WTC11 (cell line): ENCODE data around the gene LRRC34. TPM values are rescaled to one million over a fixed set of nuclear protein-coding genes. Genes with fewer than 3 reads are reported as not detected.

ENCODE experiments used
- ATAC-seq: fragments of 200-7000 bp; cut with Tn5 transposase; 2 replicates; pipeline ENCODE4 v1.10.0; 2021; ENCODE audit warnings: mild to moderate bottlenecking, moderate library complexity
- CTCF ChIA-PET: fragments of 300-600 bp; sonication (Branson Sonifier 250); formaldehyde crosslinking; loops from one replicate; lab custom pipeline; 2021; ENCODE audit warnings: antibody characterized with exemption; lab: Charles Lee
- POLR2A ChIA-PET: fragments of 350-600 bp; sonication (Branson Sonifier 250); formaldehyde crosslinking; loops from one replicate; lab custom pipeline; 2021; ENCODE audit warnings: antibody characterized with exemption; lab: Charles Lee
- DNase-seq: peaks from one replicate; pipeline ENCODE4 v3.0.0; 2021; ENCODE audit warnings: low spot score
- H3K27ac Mint-ChIP-seq: 2 replicates; pipeline ENCODE4 v1.8.0; 2021; ENCODE audit warnings: mixed read lengths
- H3K27me3 Mint-ChIP-seq: 2 replicates; pipeline ENCODE4 v1.8.0; 2021; ENCODE audit warnings: low read depth, mild to moderate bottlenecking, moderate library complexity, mixed read lengths
- H3K36me3 Mint-ChIP-seq: 2 replicates; pipeline ENCODE4 v1.8.0; 2021; ENCODE audit warnings: mixed read lengths
- H3K4me1 Mint-ChIP-seq: 2 replicates; pipeline ENCODE4 v1.8.0; 2022; ENCODE audit warnings: mixed read lengths
- H3K4me3 Mint-ChIP-seq: 2 replicates; pipeline ENCODE4 v1.8.0; 2021; ENCODE audit warnings: mild to moderate bottlenecking, moderate library complexity, mixed read lengths
- H3K9me3 Mint-ChIP-seq: 2 replicates; pipeline ENCODE4 v1.8.0; 2021; ENCODE audit warnings: mixed read lengths
- AFF4 ChIP-seq: sonication (generic); formaldehyde crosslinking; IDR thresholded peaks from 2 replicates; pipeline ENCODE4 v1.8.1; 2023; ENCODE audit warnings: mild to moderate bottlenecking, missing genetic modification reagents, borderline replicate concordance
- AR ChIP-seq: fragments of 250-450 bp; sonication (Bioruptor Pico); IDR thresholded peaks from 2 replicates; pipeline ENCODE4 v1.9.0; 2021; ENCODE audit warnings: mild to moderate bottlenecking
- CBFB ChIP-seq: sonication (generic); formaldehyde crosslinking; IDR thresholded peaks from 2 replicates; pipeline ENCODE4 v1.8.1; 2022; ENCODE audit warnings: mild to moderate bottlenecking, low read depth, missing genetic modification reagents
- CREB1 ChIP-seq: sonication (generic); formaldehyde crosslinking; IDR thresholded peaks from 2 replicates; pipeline ENCODE4 v1.8.0; 2023; ENCODE audit warnings: mild to moderate bottlenecking, missing genetic modification reagents
- E2F4 ChIP-seq: sonication (generic); formaldehyde crosslinking; IDR thresholded peaks from 2 replicates; pipeline ENCODE4 v1.8.1; 2022; ENCODE audit warnings: low read depth, mild to moderate bottlenecking, moderate library complexity, missing genetic modification reagents, borderline replicate concordance
- ELF4 ChIP-seq: sonication (generic); formaldehyde crosslinking; IDR thresholded peaks from 2 replicates; pipeline ENCODE4 v1.8.1; 2022; ENCODE audit warnings: low read depth, mild to moderate bottlenecking, moderate library complexity, missing genetic modification reagents
- FOXK1 ChIP-seq: sonication (generic); formaldehyde crosslinking; IDR thresholded peaks from 2 replicates; pipeline ENCODE4 v1.8.0; 2022; ENCODE audit warnings: mild to moderate bottlenecking, moderate library complexity, missing genetic modification reagents
- HMGA2 ChIP-seq: fragments of 250-450 bp; sonication (Bioruptor Pico); IDR thresholded peaks from 2 replicates; pipeline ENCODE4 v1.4.0; 2021; ENCODE audit warnings: mild to moderate bottlenecking, moderate library complexity
- IRF2 ChIP-seq: sonication (generic); formaldehyde crosslinking; IDR thresholded peaks from 2 replicates; pipeline ENCODE4 v1.8.0; 2022; ENCODE audit warnings: low read depth, missing genetic modification reagents, borderline replicate concordance
- MYBL2 ChIP-seq: sonication (generic); formaldehyde crosslinking; IDR thresholded peaks from 2 replicates; pipeline ENCODE4 v1.8.1; 2023; ENCODE audit warnings: mild to moderate bottlenecking, moderate library complexity, missing genetic modification reagents
- NR3C1 ChIP-seq: sonication (generic); formaldehyde crosslinking; conservative IDR thresholded peaks from 2 replicates; pipeline ENCODE4 v1.8.1; 2023; ENCODE audit warnings: low read depth, mild to moderate bottlenecking, missing genetic modification reagents
- PRRX2 ChIP-seq: fragments of 250-450 bp; sonication (Bioruptor Pico); IDR thresholded peaks from 2 replicates; pipeline ENCODE4 v1.8.0; 2021; ENCODE audit warnings: mild to moderate bottlenecking
- SOX15 ChIP-seq: fragments of 250-450 bp; sonication (Bioruptor Pico); IDR thresholded peaks from 2 replicates; pipeline ENCODE4 v1.9.0; 2021; ENCODE audit warnings: mild to moderate bottlenecking
- STAT6 ChIP-seq: sonication (generic); formaldehyde crosslinking; conservative IDR thresholded peaks from 2 replicates; pipeline ENCODE4 v1.8.1; 2023; ENCODE audit warnings: mild to moderate bottlenecking, low read depth, missing genetic modification reagents, moderate library complexity
- TEAD1 ChIP-seq: sonication (generic); formaldehyde crosslinking; IDR thresholded peaks from 2 replicates; pipeline ENCODE4 v1.8.0; 2022; ENCODE audit warnings: mild to moderate bottlenecking, missing genetic modification reagents
- ZNF232 ChIP-seq: sonication (generic); formaldehyde crosslinking; IDR thresholded peaks from 2 replicates; pipeline ENCODE4 v1.8.0; 2022; ENCODE audit warnings: mild to moderate bottlenecking, missing genetic modification reagents
- ZNF263 ChIP-seq: sonication (generic); formaldehyde crosslinking; IDR thresholded peaks from 2 replicates; pipeline ENCODE4 v1.8.1; 2022; ENCODE audit warnings: low read depth, mild to moderate bottlenecking, moderate library complexity, missing genetic modification reagents
- total RNA-seq: library from RNA; stranded (reverse); gene quantifications from 3 replicates; pipeline ENCODE4 v1.2.3, GENCODE V29; 2021
- TF ChIP-seq, protein P1 (sequence below): sonication (generic); formaldehyde crosslinking; IDR thresholded peaks from 2 replicates; pipeline ENCODE4 v1.8.0; 2022; ENCODE audit warnings: missing genetic modification reagents
- TF ChIP-seq, protein P2 (sequence below): sonication (generic); formaldehyde crosslinking; IDR thresholded peaks from 2 replicates; pipeline ENCODE4 v1.8.1; 2022; ENCODE audit warnings: mild to moderate bottlenecking, moderate library complexity, missing genetic modification reagents

The LRRC34 gene
- total RNA-seq, 1 experiment from 2014 or later: 8.3 TPM

DNA sequence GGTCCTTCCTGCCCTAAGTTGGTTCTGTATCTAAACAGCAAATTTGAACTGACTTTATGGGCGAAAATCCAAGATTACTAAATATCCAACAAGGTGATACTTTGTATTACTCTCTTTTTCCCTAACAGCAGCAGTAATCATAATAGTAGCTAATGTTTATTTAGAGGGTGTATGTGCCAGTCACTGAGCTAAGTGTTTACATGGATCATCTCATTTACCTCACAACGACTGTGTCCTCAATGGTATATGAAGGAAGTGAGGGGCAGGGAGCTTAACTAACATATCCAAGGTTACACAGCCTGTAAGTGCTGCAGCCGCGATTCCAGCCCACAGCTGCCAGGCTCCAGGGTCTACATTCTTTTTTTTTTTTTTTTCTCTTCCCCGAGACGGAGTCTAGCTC, 10.3 kb upstream of the LRRC34 start:
- H3K9me3 Mint-ChIP-seq: no peaks in the 10 kb centered on the region
- ChIA-PET POLR2A (no interaction called here), CTCF (interaction anchor here (0.7 to 2.2 kb wide), 2 partner anchors 9 to 144 kb away, joined by 4 to 7 read pairs; partner anchors contain the start of gene SEC62)
- no peak overlapping the region for H3K27ac Mint-ChIP-seq
- ATAC-seq (no peak), DNase-seq (no peak)
- 0 out of 2 replicates have a peak, but pooled peaks cover 3% of the 10 kb centered on the region for H3K27me3 Mint-ChIP-seq
- TF ChIP-seq CBFB (CRISPR knock-in tag) (no peak), NR3C1 (CRISPR knock-in tag) (no peak), MYBL2 (CRISPR knock-in tag) (no peak), ELF4 (CRISPR knock-in tag) (no peak), CREB1 (CRISPR knock-in tag) (no peak), ZNF263 (CRISPR knock-in tag) (no peak), FOXK1 (CRISPR knock-in tag) (no peak), TEAD1 (CRISPR knock-in tag) (no peak), E2F4 (CRISPR knock-in tag) (no peak), AFF4 (CRISPR knock-in tag) (no peak), HMGA2 (CRISPR knock-in tag) (no peak), ZNF232 (CRISPR knock-in tag) (no peak), STAT6 (CRISPR knock-in tag) (no peak), PRRX2 (CRISPR knock-in tag) (no peak), AR (CRISPR knock-in tag) (no peak), IRF2 (no peak), SOX15 (no peak)
- TF ChIP-seq, protein P1, sequence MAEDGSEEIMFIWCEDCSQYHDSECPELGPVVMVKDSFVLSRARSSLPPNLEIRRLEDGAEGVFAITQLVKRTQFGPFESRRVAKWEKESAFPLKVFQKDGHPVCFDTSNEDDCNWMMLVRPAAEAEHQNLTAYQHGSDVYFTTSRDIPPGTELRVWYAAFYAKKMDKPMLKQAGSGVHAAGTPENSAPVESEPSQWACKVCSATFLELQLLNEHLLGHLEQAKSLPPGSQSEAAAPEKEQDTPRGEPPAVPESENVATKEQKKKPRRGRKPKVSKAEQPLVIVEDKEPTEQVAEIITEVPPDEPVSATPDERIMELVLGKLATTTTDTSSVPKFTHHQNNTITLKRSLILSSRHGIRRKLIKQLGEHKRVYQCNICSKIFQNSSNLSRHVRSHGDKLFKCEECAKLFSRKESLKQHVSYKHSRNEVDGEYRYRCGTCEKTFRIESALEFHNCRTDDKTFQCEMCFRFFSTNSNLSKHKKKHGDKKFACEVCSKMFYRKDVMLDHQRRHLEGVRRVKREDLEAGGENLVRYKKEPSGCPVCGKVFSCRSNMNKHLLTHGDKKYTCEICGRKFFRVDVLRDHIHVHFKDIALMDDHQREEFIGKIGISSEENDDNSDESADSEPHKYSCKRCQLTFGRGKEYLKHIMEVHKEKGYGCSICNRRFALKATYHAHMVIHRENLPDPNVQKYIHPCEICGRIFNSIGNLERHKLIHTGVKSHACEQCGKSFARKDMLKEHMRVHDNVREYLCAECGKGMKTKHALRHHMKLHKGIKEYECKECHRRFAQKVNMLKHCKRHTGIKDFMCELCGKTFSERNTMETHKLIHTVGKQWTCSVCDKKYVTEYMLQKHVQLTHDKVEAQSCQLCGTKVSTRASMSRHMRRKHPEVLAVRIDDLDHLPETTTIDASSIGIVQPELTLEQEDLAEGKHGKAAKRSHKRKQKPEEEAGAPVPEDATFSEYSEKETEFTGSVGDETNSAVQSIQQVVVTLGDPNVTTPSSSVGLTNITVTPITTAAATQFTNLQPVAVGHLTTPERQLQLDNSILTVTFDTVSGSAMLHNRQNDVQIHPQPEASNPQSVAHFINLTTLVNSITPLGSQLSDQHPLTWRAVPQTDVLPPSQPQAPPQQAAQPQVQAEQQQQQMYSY (CRISPR knock-in tag): no peak
- TF ChIP-seq, protein P2, sequence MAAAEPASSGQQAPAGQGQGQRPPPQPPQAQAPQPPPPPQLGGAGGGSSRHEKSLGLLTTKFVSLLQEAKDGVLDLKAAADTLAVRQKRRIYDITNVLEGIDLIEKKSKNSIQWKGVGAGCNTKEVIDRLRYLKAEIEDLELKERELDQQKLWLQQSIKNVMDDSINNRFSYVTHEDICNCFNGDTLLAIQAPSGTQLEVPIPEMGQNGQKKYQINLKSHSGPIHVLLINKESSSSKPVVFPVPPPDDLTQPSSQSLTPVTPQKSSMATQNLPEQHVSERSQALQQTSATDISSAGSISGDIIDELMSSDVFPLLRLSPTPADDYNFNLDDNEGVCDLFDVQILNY (CRISPR knock-in tag): no peak
- no peaks in the 10 kb centered on the region for H3K36me3 Mint-ChIP-seq
- 0 out of 2 replicates have a peak, but pooled peaks cover 3% of the 10 kb centered on the region for H3K4me1 Mint-ChIP-seq
- no peak overlapping the region for H3K4me3 Mint-ChIP-seq
